Stimulated activated CD4-positive, alpha-beta T cell treated with anti-CD3 and anti-CD28 coated beads, Interleukin-1b, Interleukin-23, amount 100 ng/mL, for 24 hours (primary cell): ENCODE data around the gene PLA2G2D.

Source experiments
- DNase-seq, 4 experiments: peaks; one replicate each; pipeline ENCODE4 v3.0.0-alpha.2; 2020; ENCODE audit warnings: low read depth in 4 of 4, low spot score in 1 of 4

The PLA2G2D gene

GRCh38 chr1:20089328-20090077 is 29.8 kb downstream of the PLA2G2D start:
- no peak for DNase-seq

GRCh38 chr1:20087668-20088067 is 31.7 kb downstream of the PLA2G2D start:
- DNase-seq = no peak

GRCh38 chr1:20086800-20087199 is 32.5 kb downstream of the PLA2G2D start:
- DNase-seq = no peak

- DNase-seq = no peak
Observed at GRCh38 chr1:20083178-20083944, 36.0 kb downstream of the PLA2G2D start.

GRCh38 chr1:20082772-20083171 is 36.6 kb downstream of the PLA2G2D start:
- DNase-seq = no peak

- DNase-seq = no peak
Observed at GRCh38 chr1:20081353-20081810, 38.0 kb downstream of the PLA2G2D start.

DNA sequence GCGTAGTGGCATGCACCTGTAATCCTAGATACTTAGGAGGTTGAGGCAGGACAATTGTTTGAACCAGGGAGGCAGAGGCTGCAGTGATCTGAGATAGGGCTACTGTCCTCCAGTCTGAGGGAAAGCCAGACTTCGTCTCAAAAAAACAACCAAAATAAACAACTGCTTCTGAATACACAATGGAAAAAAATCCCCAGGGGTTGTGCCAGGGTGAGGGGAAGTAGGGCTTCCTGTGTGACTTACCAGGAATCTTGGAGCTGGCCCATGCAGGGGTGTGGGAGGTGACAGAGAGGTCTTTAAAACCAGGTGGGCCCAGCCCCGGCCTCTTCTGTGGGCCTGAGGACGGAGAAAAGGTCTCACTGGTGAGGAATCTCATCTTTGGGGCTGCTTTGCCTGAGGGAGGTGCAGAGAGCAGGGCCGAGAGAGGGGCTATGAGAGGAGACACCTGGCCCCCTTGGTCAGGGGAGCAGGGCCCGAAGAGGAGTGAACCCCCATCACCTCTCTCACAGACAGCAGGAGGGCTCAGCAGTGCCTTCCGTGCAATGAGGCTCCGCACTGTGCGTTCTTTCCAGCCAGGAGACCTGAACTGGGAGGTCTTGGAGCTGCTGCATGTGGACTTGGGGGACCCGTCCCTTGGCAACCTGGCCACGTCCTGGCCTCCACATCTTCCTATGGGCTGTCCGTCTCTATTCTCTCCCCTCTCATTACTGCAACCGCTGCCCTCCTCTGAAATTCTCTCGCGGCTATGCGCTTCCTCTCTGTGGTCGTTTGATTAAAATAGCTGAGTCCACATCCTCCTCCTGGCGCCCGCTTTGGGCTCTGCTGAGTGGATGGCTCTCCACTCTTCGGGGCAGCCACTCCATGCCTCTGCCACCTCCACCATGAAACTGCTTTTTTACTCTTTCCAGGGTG is 38.6 kb downstream of the PLA2G2D start:
- no peak for DNase-seq

- no peak for DNase-seq
Observed at GRCh38 chr1:20079661-20080305, 39.6 kb downstream of the PLA2G2D start.

- DNase-seq = no peak
Observed at GRCh38 chr1:20078711-20079110, 40.6 kb downstream of the PLA2G2D start.

DNA sequence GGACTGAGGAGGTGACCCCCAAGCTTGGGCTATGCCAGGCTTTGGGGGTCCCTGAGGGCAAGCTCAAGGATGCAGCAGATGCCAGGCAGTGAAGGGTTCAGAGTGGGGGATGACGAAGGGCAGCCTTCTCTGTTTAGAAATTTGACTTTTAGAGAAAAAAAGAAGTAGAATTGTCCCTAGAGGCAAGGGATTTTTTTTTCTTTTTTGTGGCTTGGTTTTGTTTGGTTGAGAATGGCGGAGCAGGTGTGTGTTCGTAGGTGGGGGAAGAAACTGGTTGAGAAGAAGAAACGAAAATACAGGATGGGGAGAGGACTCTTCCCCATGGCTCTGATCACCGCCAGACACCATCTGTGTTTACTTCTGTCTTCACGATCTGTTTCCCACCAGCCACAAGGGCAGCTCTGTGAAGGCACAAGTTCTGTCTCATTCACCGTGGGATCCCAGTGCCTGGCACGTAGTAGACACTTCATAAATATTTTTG is 41.1 kb downstream of the PLA2G2D start:
- no peak for DNase-seq

GRCh38 chr1:20076710-20077461 is 42.5 kb downstream of the PLA2G2D start:
- DNase-seq = no peak

DNA sequence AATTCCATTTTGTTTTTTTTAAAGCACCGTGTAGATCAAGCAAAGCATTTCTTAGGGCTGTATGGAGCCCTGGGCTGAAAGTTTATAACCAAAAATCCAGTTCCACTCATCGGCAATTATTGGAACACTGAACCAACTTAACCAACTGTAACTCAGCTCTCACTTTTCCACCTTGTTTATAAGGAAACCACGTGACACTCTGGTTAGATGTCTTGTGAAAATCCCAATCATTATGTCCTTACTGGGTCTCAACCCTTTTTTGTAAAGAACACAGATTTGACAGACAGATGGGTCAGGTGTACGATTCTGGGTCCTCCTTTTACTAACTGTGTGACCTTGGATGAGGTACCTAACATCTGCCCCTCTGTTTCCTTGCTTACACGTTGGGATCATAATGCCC is 43.1 kb downstream of the PLA2G2D start:
- DNase-seq = no peak

DNA sequence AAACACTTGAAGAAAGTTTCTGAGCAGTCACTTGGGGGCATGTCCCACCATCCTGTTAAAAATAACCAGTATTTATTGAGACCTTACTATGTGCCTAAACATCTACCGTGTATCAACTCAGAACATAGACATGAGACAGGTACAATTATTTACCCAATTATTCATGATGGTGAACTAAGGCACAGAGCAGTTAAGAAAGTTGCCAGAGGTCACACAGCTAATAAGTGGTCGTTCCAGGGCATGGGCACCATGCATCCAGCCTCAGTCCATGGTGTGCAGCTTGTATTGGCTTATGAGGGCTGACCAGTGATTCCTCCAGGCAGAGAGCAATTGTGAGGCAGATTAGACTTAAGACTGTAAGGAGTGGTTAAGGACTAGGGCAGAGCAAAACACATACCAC is 44.0 kb downstream of the PLA2G2D start:
- DNase-seq = no peak

- no peak for DNase-seq
Observed at GRCh38 chr1:20074725-20075171, 44.6 kb downstream of the PLA2G2D start.

- no peak for DNase-seq
Observed at GRCh38 chr1:20074055-20074724, 45.1 kb downstream of the PLA2G2D start.

DNA sequence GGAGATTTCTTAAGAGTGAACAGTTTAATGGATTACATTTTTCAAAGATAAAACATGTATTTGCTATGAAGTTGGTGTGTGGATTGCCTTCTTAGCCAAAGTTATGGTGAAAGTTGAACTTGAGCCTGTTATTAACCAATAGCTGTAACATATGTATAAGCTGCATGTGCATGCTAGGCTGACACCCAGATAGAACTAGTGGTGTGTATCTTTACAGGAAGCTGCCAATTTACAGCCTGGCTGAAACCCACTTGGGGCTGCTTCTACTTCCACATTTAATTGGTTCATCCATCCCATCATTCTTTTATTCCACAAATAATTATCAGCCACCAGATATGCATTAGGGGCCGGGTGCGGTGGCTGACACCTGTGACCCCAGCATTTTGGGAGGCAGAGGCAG is 46.1 kb downstream of the PLA2G2D start:
- DNase-seq = no peak

- no peak for DNase-seq
Observed at GRCh38 chr1:20072771-20073170, 46.6 kb downstream of the PLA2G2D start.

DNA sequence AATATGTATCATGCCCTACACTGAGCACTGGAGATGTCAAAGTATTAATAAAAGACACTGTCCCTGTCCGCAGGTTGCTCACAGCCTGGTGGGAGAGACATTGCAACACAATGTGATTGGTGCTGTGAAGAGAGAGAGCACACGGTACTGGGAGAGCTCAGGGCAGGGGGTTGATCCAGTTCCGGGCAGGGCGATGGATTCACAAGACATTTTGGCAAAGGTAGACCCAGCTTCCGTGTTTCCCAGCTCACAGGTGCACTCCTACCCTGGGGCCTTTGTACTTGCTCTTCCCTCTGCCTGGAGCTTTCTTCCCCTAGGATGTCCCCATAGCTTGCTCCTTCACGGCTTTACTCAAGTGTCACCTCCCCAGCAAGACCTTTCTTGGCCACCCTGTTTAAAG is 47.9 kb downstream of the PLA2G2D start:
- DNase-seq = no peak

DNA sequence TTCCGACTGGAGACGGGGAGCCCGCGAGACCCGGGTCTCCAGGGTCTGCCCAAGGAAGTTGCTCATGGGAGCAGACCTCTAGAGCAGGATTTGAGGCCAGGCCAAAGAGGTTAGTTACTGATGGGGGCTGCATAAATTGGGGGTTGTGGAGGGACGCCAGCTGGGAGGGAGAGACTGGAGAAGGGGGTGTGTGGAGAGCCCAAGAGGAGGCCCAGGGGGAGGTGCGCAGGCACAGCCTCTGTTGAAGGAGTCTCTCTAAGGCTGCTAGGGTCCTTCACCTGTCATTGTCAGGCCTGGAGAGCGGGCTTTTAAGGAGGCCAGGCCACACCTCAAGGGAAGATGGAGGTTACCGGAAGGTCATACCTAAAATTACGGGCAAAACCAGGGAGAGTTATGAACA is 49.0 kb downstream of the PLA2G2D start:
- no peak for DNase-seq
